IMR-90 (cell line): Measurements from ENCODE around the gene PDLIM5.

Experiments used
- CEBPB ChIP-seq: IDR thresholded peaks from 2 replicates; pipeline ENCODE4 v1.6.1; 2012; ENCODE audit warnings: low read depth, low read length, improper control_type of control experiment
- CTCF ChIP-seq: conservative IDR thresholded peaks from 2 replicates; pipeline ENCODE4 v1.5.1; 2012; ENCODE audit warnings: mild to moderate bottlenecking, low read depth, low read length, improper control_type of control experiment
- FOS ChIP-seq: fragments of 150-350 bp; IDR thresholded peaks from 2 replicates; pipeline ENCODE4 v1.6.1; 2016; ENCODE audit warnings: low read depth, low read length
- MXI1 ChIP-seq: IDR thresholded peaks from 2 replicates; pipeline ENCODE4 v1.6.1; 2012; ENCODE audit warnings: low read depth, mild to moderate bottlenecking, low read length, moderate library complexity, borderline replicate concordance
- POLR2A ChIP-seq: IDR thresholded peaks from 2 replicates; pipeline ENCODE4 v1.6.1; 2012; ENCODE audit warnings: mild to moderate bottlenecking, low read depth, low read length
- RAD21 ChIP-seq: IDR thresholded peaks from 2 replicates; pipeline ENCODE4 v1.6.1; 2012; ENCODE audit warnings: low read length, improper control_type of control experiment
- SMC3 ChIP-seq: fragments of 150-350 bp; IDR thresholded peaks from 2 replicates; pipeline ENCODE4 v1.6.1; 2016; ENCODE audit warnings: low read depth, mild to moderate bottlenecking, antibody characterized with exemption, low read length, moderate library complexity
- USF2 ChIP-seq: fragments of 150-350 bp; IDR thresholded peaks from 2 replicates; pipeline ENCODE4 v1.6.1; 2017; ENCODE audit warnings: mild to moderate bottlenecking, antibody characterized with exemption, low read length, low read depth

- no peak for TF ChIP-seq FOS
- TF ChIP-seq CTCF = no peak
- no peak for TF ChIP-seq MXI1
- TF ChIP-seq USF2 = no peak
- TF ChIP-seq SMC3 = no peak
- TF ChIP-seq POLR2A = no peak
- no peak for TF ChIP-seq RAD21
- TF ChIP-seq CEBPB = no peak
These were observed 20.5 kb downstream of the PDLIM5 start for GRCh38 chr4:94472056-94472826.
